CD14-positive monocyte (primary cell): ENCODE measurements around the gene LTBP1. TPM values are rescaled to one million over a fixed set of nuclear protein-coding genes. Genes with fewer than 3 reads are reported as not detected.

ENCODE experiments used
- DNase-seq, 3 donors: peaks; one replicate each; pipeline ENCODE4 v3.0.0-alpha.2; 2011 to 2022
- H2AFZ ChIP-seq: 2 replicates; pipeline ENCODE4 v1.6.0; 2012; ENCODE audit warnings: mild to moderate bottlenecking, low read depth, low read length, inconsistent platforms; ENCODE audit not compliant: insufficient read depth, poor library complexity, severe bottlenecking
- H3K27ac ChIP-seq, 2 donors: 1 replicate in 1 of 2; 2 replicates in 1 of 2; pipeline ENCODE4 v1.5.1; 2012 to 2013; ENCODE audit warnings: low read length in 2 of 2, control low read depth in 1 of 2, inconsistent platforms in 1 of 2, low read depth in 1 of 2, mild to moderate bottlenecking in 1 of 2
- H3K27me3 ChIP-seq, 2 donors: one replicate each; pipeline versions ENCODE4 v1.6.0 to v1.6.1; 2011 to 2013; ENCODE audit warnings: low read length in 2 of 2; ENCODE audit not compliant: control insufficient read depth in 2 of 2, insufficient read depth in 2 of 2
- H3K36me3 ChIP-seq, 2 donors: replicated peaks in 1 of 2; 1 replicate in 1 of 2; 2 replicates in 1 of 2; pipeline versions ENCODE4 v1.5.1 to v1.6.1; 2012 to 2013; ENCODE audit warnings: low read length in 2 of 2, control low read depth in 1 of 2, inconsistent platforms in 1 of 2, mild to moderate bottlenecking in 1 of 2; ENCODE audit not compliant: insufficient read depth in 2 of 2, control insufficient read depth in 1 of 2
- H3K4me1 ChIP-seq, 2 donors: 1 replicate in 1 of 2; 2 replicates in 1 of 2; pipeline versions ENCODE4 v1.5.1 to v1.6.1; 2012 to 2013; ENCODE audit warnings: low read length in 2 of 2, control low read depth in 1 of 2, inconsistent platforms in 1 of 2, mild to moderate bottlenecking in 1 of 2, moderate library complexity in 1 of 2; ENCODE audit not compliant: insufficient read depth in 2 of 2, control insufficient read depth in 1 of 2
- H3K4me2 ChIP-seq: replicated peaks from 2 replicates; pipeline ENCODE3; 2012; ENCODE audit warnings: low read length, moderate library complexity, mild to moderate bottlenecking; ENCODE audit not compliant: poor library complexity, severe bottlenecking; ENCODE audit errors: extremely low read depth
- H3K4me3 ChIP-seq, 3 experiments: fragments of 200-600 bp in 1 of 3; sonication (generic) in 1 of 3; replicated peaks in 1 of 3; 1 replicate in 2 of 3; 2 replicates in 1 of 3; pipeline ENCODE4 v1.5.1; 2011 to 2013; ENCODE audit warnings: low read length in 3 of 3, mild to moderate bottlenecking in 3 of 3, control low read depth in 2 of 3, low read depth in 2 of 3, inconsistent platforms in 1 of 3, moderate library complexity in 1 of 3
- H3K79me2 ChIP-seq: 2 replicates; pipeline ENCODE4 v1.6.0; 2012; ENCODE audit warnings: mild to moderate bottlenecking, control low read depth, inconsistent platforms, low read length, moderate library complexity; ENCODE audit not compliant: insufficient read depth
- H3K9ac ChIP-seq: 2 replicates; pipeline ENCODE4 v1.6.0; 2017; ENCODE audit warnings: low read length, mild to moderate bottlenecking; ENCODE audit not compliant: insufficient read depth, poor library complexity, severe bottlenecking
- H3K9me3 ChIP-seq, 2 donors: replicated peaks in 1 of 2; 1 replicate in 1 of 2; 2 replicates in 1 of 2; pipeline versions ENCODE4 v1.5.1 to v1.6.1; 2012 to 2013; ENCODE audit warnings: low read length in 2 of 2, control low read depth in 1 of 2; ENCODE audit not compliant: control insufficient read depth in 1 of 2, insufficient read depth in 1 of 2
- H4K20me1 ChIP-seq: 2 replicates; pipeline ENCODE4 v1.6.0; 2012; ENCODE audit warnings: mild to moderate bottlenecking, low read length, control low read depth, moderate library complexity; ENCODE audit not compliant: insufficient read depth
- H3K27ac Mint-ChIP-seq, 7 donors: one replicate each; pipeline ENCODE4 v1.8.0; 2020; ENCODE audit warnings: mild to moderate bottlenecking in 7 of 7, mixed read lengths in 7 of 7, moderate library complexity in 6 of 7, inconsistent platforms in 2 of 7
- H3K27me3 Mint-ChIP-seq, 3 donors: one replicate each; pipeline ENCODE4 v1.8.0; 2021 to 2022; ENCODE audit warnings: low read depth in 3 of 3, mild to moderate bottlenecking in 3 of 3, mixed read lengths in 3 of 3, moderate library complexity in 3 of 3, inconsistent platforms in 1 of 3
- H3K36me3 Mint-ChIP-seq, 2 donors: one replicate each; pipeline ENCODE4 v1.8.0; 2020; ENCODE audit warnings: mixed read lengths in 2 of 2, inconsistent platforms in 1 of 2, mild to moderate bottlenecking in 1 of 2
- H3K4me1 Mint-ChIP-seq: one replicate; pipeline ENCODE4 v1.8.0; 2020; ENCODE audit warnings: mild to moderate bottlenecking, mixed read lengths
- H3K4me3 Mint-ChIP-seq, 2 donors: one replicate each; pipeline ENCODE4 v1.8.0; 2020; ENCODE audit warnings: mild to moderate bottlenecking in 2 of 2, mixed read lengths in 2 of 2, moderate library complexity in 1 of 2
- H3K9me3 Mint-ChIP-seq, 7 donors: one replicate each; pipeline ENCODE4 v1.8.0; 2020 to 2022; ENCODE audit warnings: mixed read lengths in 7 of 7, mild to moderate bottlenecking in 6 of 7, moderate library complexity in 6 of 7, inconsistent platforms in 2 of 7
- CTCF ChIP-seq: fragments of 200-600 bp; IDR thresholded peaks from one replicate; pipeline ENCODE4 v1.8.0; 2022; ENCODE audit warnings: antibody characterized with exemption, mild to moderate bottlenecking
- WGBS: methylation state at CpG from one replicate; pipeline ENCODE4 v1.1.5; 2013; ENCODE audit warnings: missing lambda C conversion rate; ENCODE audit not compliant: insufficient coverage; 5-methylcytosine and 5-hydroxymethylcytosine counted together
- intact Hi-C, 2 donors: fragments of 100-400 bp; cut with micrococcal nuclease; formaldehyde crosslinking; loops; one replicate each; pipeline versions ENCODE4 v1.15.0 to v1.15.1; 2023
- polyA plus RNA-seq, 3 donors: library from polyadenylated mRNA; depleted of rRNA in 1 of 3; unstranded in 2 of 3; stranded (reverse) in 1 of 3; fragments of 300-500 nt in 2 of 3; fragments of >200 nt in 1 of 3; fragmentation: Illumina TruSeq in 2 of 3; gene quantifications; 1 replicate in 2 of 3; 2 replicates in 1 of 3; pipeline ENCODE4 v1.2.3, GENCODE V29; 2012 to 2021

Gene LTBP1
- polyA plus RNA-seq, 3 donors = 0.18 to 0.24 TPM; not detected in 1

- Mint-ChIP-seq H3K4me1 (peaks cover 23% of the 10 kb centered on the region), H3K27me3 (peaks cover 0 to 3% (median 0%) of the 10 kb centered on the region in 3 donors), H3K36me3 (no peaks in the 10 kb centered on the region), H3K4me3 (no peak overlapping the region), H3K27ac (no peak overlapping the region), H3K9me3 (no peaks in the 10 kb centered on the region)
- Histone ChIP-seq H3K4me1 (peaks cover 8 to 12% of the 10 kb centered on the region in 2 donors), H3K9me3 (no peaks in the 10 kb centered on the region), H2AFZ (peak overlapping the region; percentile 19), H3K27ac (no peak overlapping the region), H3K9ac (no peak overlapping the region), H4K20me1 (no peaks in the 10 kb centered on the region), H3K4me3 (no peak overlapping the region), H3K4me2 (no peak overlapping the region), H3K36me3 (no peaks in the 10 kb centered on the region), H3K27me3 (no peaks in the 10 kb centered on the region), H3K79me2 (no peaks in the 10 kb centered on the region)
- intact Hi-C loops = no loop called here
- 100% methylated on average over 1 of the region's 5 CpGs for WGBS
- no peak for DNase-seq
- TF ChIP-seq CTCF = no peak
Measured at GRCh38 chr2:33419581-33420200, 472.9 kb downstream of the LTBP1 start.

- Histone ChIP-seq H2AFZ (no peak overlapping the region), H3K36me3 (no peaks in the 10 kb centered on the region), H3K9me3 (no peaks in the 10 kb centered on the region), H3K79me2 (no peaks in the 10 kb centered on the region), H3K4me2 (no peak overlapping the region), H3K4me1 (peaks cover 5 to 12% of the 10 kb centered on the region in 2 donors), H4K20me1 (no peaks in the 10 kb centered on the region), H3K9ac (no peak overlapping the region), H3K4me3 (no peak overlapping the region), H3K27ac (no peak overlapping the region), H3K27me3 (no peaks in the 10 kb centered on the region)
- no peaks in the 10 kb centered on the region for H3K9me3 Mint-ChIP-seq
- peaks cover 17% of the 10 kb centered on the region for H3K4me1 Mint-ChIP-seq
- no peak overlapping the region for H3K4me3 Mint-ChIP-seq
- no peak for DNase-seq
- H3K27ac Mint-ChIP-seq = no peak overlapping the region
- H3K27me3 Mint-ChIP-seq = peaks cover 0 to 3% (median 0%) of the 10 kb centered on the region in 3 donors
- 100% methylated on average over 3 of the region's 4 CpGs for WGBS
- intact Hi-C loops = no loop called here
- no peaks in the 10 kb centered on the region for H3K36me3 Mint-ChIP-seq
- no peak for TF ChIP-seq CTCF
Measured at GRCh38 chr2:33420726-33421125, 474.0 kb downstream of the LTBP1 start.
